Uterus (tissue), 2 donors: ENCODE data around the gene SLC13A3.

ENCODE experiments used
- CTCF ChIP-seq, 4 experiments: fragments of 200-600 bp in 2 of 4; fragments of 450-650 bp in 2 of 4; sonication (generic) in 2 of 4; IDR thresholded peaks; one replicate each; pipeline ENCODE4 v1.5.1; 2016 to 2019; ENCODE audit warnings: antibody characterized with exemption in 4 of 4, mild to moderate bottlenecking in 2 of 4, moderate library complexity in 1 of 4
- POLR2A ChIP-seq, 2 donors: fragments of 450-650 bp; IDR thresholded peaks; one replicate each; pipeline ENCODE4 v1.6.1; 2016; ENCODE audit warnings: antibody characterized with exemption in 2 of 2, mild to moderate bottlenecking in 1 of 2, moderate library complexity in 1 of 2

GRCh38 chr20:46670228-46670584 is 18.9 kb upstream of the SLC13A3 start:
- TF ChIP-seq CTCF (IDR thresholded peaks at IDR 0.05) (no peak), POLR2A (IDR thresholded peaks at IDR 0.05) (no peak)
